GM21825 (cell line): Measurements from ENCODE around the gene ARPC5.
"Not testable (repeated sequence)": the region's sequence is repeated elsewhere in the genome, so short reads cannot be mapped to it uniquely, and the experiment has no call there.

Source experiments
- ATAC-seq: cut with Tn5 transposase; IDR thresholded peaks from one replicate; pipeline ENCODE4 v1.9.1; 2021; ENCODE audit warnings: mild to moderate bottlenecking, moderate library complexity; ENCODE audit not compliant: unreplicated experiment

ARPC5 gene

GRCh38 chr1:183635606-183636333 lies at the start of gene ARPC5:
ARPC5 (minus strand) TSS chr1:183635783; CDS start chr1:183635659, 124 bp downstream.
- ATAC-seq = peak; percentile 90

- no peak for ATAC-seq
Measured at GRCh38 chr1:183685112-183685713, 49.6 kb upstream of the ARPC5 start.

- ATAC-seq = not testable (repeated sequence)
Measured at GRCh38 chr1:183679363-183679762, 43.8 kb upstream of the ARPC5 start.

- ATAC-seq = no peak
Measured at GRCh38 chr1:183678819-183679218, 43.2 kb upstream of the ARPC5 start.

- no peak for ATAC-seq
Measured at GRCh38 chr1:183676586-183677189, 41.1 kb upstream of the ARPC5 start.

- no peak for ATAC-seq
Measured at GRCh38 chr1:183675883-183676585, 40.5 kb upstream of the ARPC5 start.

- ATAC-seq = no peak
Measured at GRCh38 chr1:183675381-183675780, 39.8 kb upstream of the ARPC5 start.

- no peak for ATAC-seq
Measured at GRCh38 chr1:183674886-183675285, 39.3 kb upstream of the ARPC5 start.

- ATAC-seq = no peak
Measured at GRCh38 chr1:183674339-183674738, 38.8 kb upstream of the ARPC5 start.

- ATAC-seq = no peak
Measured at GRCh38 chr1:183673605-183674323, 38.2 kb upstream of the ARPC5 start.

GRCh38 chr1:183670169-183670568 lies 34.6 kb upstream of the ARPC5 start:
- no peak for ATAC-seq

GRCh38 chr1:183656355-183656754 lies 20.8 kb upstream of the ARPC5 start:
- ATAC-seq = no peak

- peak; percentile 70 for ATAC-seq
Measured at GRCh38 chr1:183655562-183656075, 20.0 kb upstream of the ARPC5 start.

- no peak for ATAC-seq
Measured at GRCh38 chr1:183654706-183655105, 19.1 kb upstream of the ARPC5 start.

GRCh38 chr1:183653876-183654451 lies 18.4 kb upstream of the ARPC5 start:
- ATAC-seq = no peak

GRCh38 chr1:183653462-183653794 lies 17.8 kb upstream of the ARPC5 start:
- no peak for ATAC-seq

- no peak for ATAC-seq
Measured at GRCh38 chr1:183652547-183653461, 17.2 kb upstream of the ARPC5 start, which contains the start of gene APOBEC4. APOBEC4 (minus strand) TSS chr1:183653316; CDS start chr1:183648781, 4,535 bp downstream.

GRCh38 chr1:183652107-183652506 lies 16.5 kb upstream of the ARPC5 start:
- ATAC-seq = no peak

GRCh38 chr1:183651612-183652011 lies 16.0 kb upstream of the ARPC5 start:
- ATAC-seq = no peak
